SK-N-SH treated with all-trans-retinoic acid at 6 μM for 48 hours (cell line): ENCODE data around the gene MT1F.

Experiments used
- ATAC-seq: fragments of 200-7000 bp; cut with Tn5 transposase; 3 replicates; pipeline ENCODE4 v1.9.1; 2020; ENCODE audit warnings: mild to moderate bottlenecking, moderate library complexity
- ARNTL ChIP-seq: fragments of 450-650 bp; formaldehyde crosslinking; IDR thresholded peaks from 2 replicates; pipeline ENCODE4 v1.5.0; 2020; ENCODE audit warnings: low read depth, mild to moderate bottlenecking, moderate library complexity, borderline replicate concordance
- BACH2 ChIP-seq: fragments of 250-450 bp; sonication (Bioruptor Pico); IDR thresholded peaks from 2 replicates; pipeline ENCODE4 v1.9.0; 2021; ENCODE audit warnings: mild to moderate bottlenecking, borderline replicate concordance
- CREB5 ChIP-seq: fragments of 250-450 bp; sonication (Bioruptor Pico); IDR thresholded peaks from 2 replicates; pipeline ENCODE4 v1.5.1; 2020; ENCODE audit warnings: low read depth, mild to moderate bottlenecking, moderate library complexity
- CSDC2 ChIP-seq: fragments of 250-450 bp; sonication (Bioruptor Pico); IDR thresholded peaks from 2 replicates; pipeline ENCODE4 v1.5.0; 2020; ENCODE audit warnings: mild to moderate bottlenecking, moderate library complexity
- CSRNP3 ChIP-seq: fragments of 250-450 bp; sonication (Bioruptor Pico); IDR thresholded peaks from 2 replicates; pipeline ENCODE4 v1.5.1; 2021; ENCODE audit warnings: mild to moderate bottlenecking, moderate library complexity
- ESRRG ChIP-seq: fragments of 250-450 bp; sonication (Bioruptor Pico); IDR thresholded peaks from 2 replicates; pipeline ENCODE4 v1.6.1; 2021; ENCODE audit warnings: mild to moderate bottlenecking
- GLIS3 ChIP-seq: fragments of 250-450 bp; sonication (Bioruptor Pico); IDR thresholded peaks from 2 replicates; pipeline ENCODE4 v1.5.0; 2020; ENCODE audit warnings: mild to moderate bottlenecking, moderate library complexity
- ISL1 ChIP-seq: fragments of 250-450 bp; sonication (Bioruptor Pico); IDR thresholded peaks from 2 replicates; pipeline ENCODE4 v2.1.2; 2022; ENCODE audit warnings: mild to moderate bottlenecking, moderate library complexity
- OSR1 ChIP-seq: fragments of 250-450 bp; sonication (Bioruptor Pico); IDR thresholded peaks from 2 replicates; pipeline ENCODE4 v1.8.0; 2022; ENCODE audit warnings: moderate library complexity, mild to moderate bottlenecking, inconsistent platforms
- POU6F1 ChIP-seq: fragments of 250-450 bp; sonication (Bioruptor Pico); IDR thresholded peaks from 2 replicates; pipeline ENCODE4 v1.8.0; 2021; ENCODE audit warnings: low read depth, mild to moderate bottlenecking, moderate library complexity, borderline replicate concordance
- PPARA ChIP-seq: fragments of 250-450 bp; sonication (Bioruptor Pico); IDR thresholded peaks from 2 replicates; pipeline ENCODE4 v1.5.0; 2020; ENCODE audit warnings: mild to moderate bottlenecking, borderline replicate concordance
- RARB ChIP-seq: fragments of 250-450 bp; sonication (Bioruptor Pico); IDR thresholded peaks from 2 replicates; pipeline ENCODE4 v1.8.0; 2021; ENCODE audit warnings: mild to moderate bottlenecking, moderate library complexity
- SNAI2 ChIP-seq: fragments of 250-450 bp; sonication (Bioruptor Pico); IDR thresholded peaks from 2 replicates; pipeline ENCODE4 v1.5.0; 2020; ENCODE audit warnings: mild to moderate bottlenecking, moderate library complexity
- TCF4 ChIP-seq: fragments of 250-450 bp; sonication (Bioruptor Pico); IDR thresholded peaks from 2 replicates; pipeline ENCODE4 v1.8.0; 2021; ENCODE audit warnings: mild to moderate bottlenecking, moderate library complexity, borderline replicate concordance
- TOX ChIP-seq: fragments of 250-450 bp; sonication (Bioruptor Pico); IDR thresholded peaks from 2 replicates; pipeline ENCODE4 v1.8.0; 2021; ENCODE audit warnings: mild to moderate bottlenecking, moderate library complexity, borderline replicate concordance
- TSHZ2 ChIP-seq: fragments of 250-450 bp; sonication (Bioruptor Pico); IDR thresholded peaks from 2 replicates; pipeline ENCODE4 v1.5.0; 2020; ENCODE audit warnings: mild to moderate bottlenecking, moderate library complexity
- ZC3H10 ChIP-seq: fragments of 250-450 bp; sonication (Bioruptor Pico); IDR thresholded peaks from 2 replicates; pipeline ENCODE4 v1.5.1; 2021; ENCODE audit warnings: mild to moderate bottlenecking, moderate library complexity
- ZFP30 ChIP-seq: fragments of 450-650 bp; formaldehyde crosslinking; IDR thresholded peaks from 2 replicates; pipeline ENCODE4 v1.5.0; 2022; ENCODE audit warnings: mild to moderate bottlenecking, moderate library complexity
- ZNF565 ChIP-seq: fragments of 450-650 bp; formaldehyde crosslinking; conservative IDR thresholded peaks from 2 replicates; pipeline ENCODE4 v1.5.0; 2020; ENCODE audit warnings: low read depth, mild to moderate bottlenecking, moderate library complexity
- ZNF70 ChIP-seq: fragments of 450-650 bp; formaldehyde crosslinking; IDR thresholded peaks from 2 replicates; pipeline ENCODE4 v1.5.0; 2020; ENCODE audit warnings: mild to moderate bottlenecking, moderate library complexity

MT1F gene

GRCh38 chr16:56623637-56624036 is 34.1 kb upstream of the MT1F start (continued):
- TF ChIP-seq POU6F1: no peak
- no peak for TF ChIP-seq SNAI2 (CRISPR knock-in tag)
- TF ChIP-seq TCF4 (CRISPR knock-in tag): no peak

GRCh38 chr16:56625140-56625942 is 32.4 kb upstream of the MT1F start, which contains the start of gene MT1E:
Gene MT1E (plus strand): TSS chr16:56625781. CDS start chr16:56625852, 71 bp downstream.
- no peak for TF ChIP-seq ZFP30 (CRISPR knock-in tag)
- no peak for TF ChIP-seq TOX
- TF ChIP-seq GLIS3 (CRISPR knock-in tag): no peak
- TF ChIP-seq ZNF565 (CRISPR knock-in tag): no peak
- TF ChIP-seq BACH2 (CRISPR knock-in tag): no peak
- TF ChIP-seq ZNF70: no peak
- no peak for TF ChIP-seq ARNTL (CRISPR knock-in tag)
- no peak for TF ChIP-seq ZC3H10 (CRISPR knock-in tag)
- no peak for TF ChIP-seq CSRNP3 (CRISPR knock-in tag)
- TF ChIP-seq CSDC2 (CRISPR knock-in tag): no peak
- no peak for TF ChIP-seq POU6F1
- TF ChIP-seq CREB5 (CRISPR knock-in tag): no peak
- no peak for TF ChIP-seq RARB
- TF ChIP-seq ESRRG (CRISPR knock-in tag): no peak
- peak; percentile 89 for ATAC-seq

GRCh38 chr16:56625943-56626654 is 31.7 kb upstream of the MT1F start:
- TF ChIP-seq ESRRG (CRISPR knock-in tag) (no peak), ZNF565 (CRISPR knock-in tag) (no peak), ARNTL (CRISPR knock-in tag) (no peak), ZNF70 (no peak), CSRNP3 (CRISPR knock-in tag) (no peak), CREB5 (CRISPR knock-in tag) (no peak), SNAI2 (CRISPR knock-in tag) (no peak), PPARA (CRISPR knock-in tag) (no peak), OSR1 (CRISPR knock-in tag) (no peak), TSHZ2 (CRISPR knock-in tag) (no peak), CSDC2 (CRISPR knock-in tag) (no peak), ISL1 (no peak), RARB (no peak), TOX (no peak)
- peak; percentile 28 for ATAC-seq
